Measurements from ENCODE around the gene CBX4.

Gene CBX4

DNA sequence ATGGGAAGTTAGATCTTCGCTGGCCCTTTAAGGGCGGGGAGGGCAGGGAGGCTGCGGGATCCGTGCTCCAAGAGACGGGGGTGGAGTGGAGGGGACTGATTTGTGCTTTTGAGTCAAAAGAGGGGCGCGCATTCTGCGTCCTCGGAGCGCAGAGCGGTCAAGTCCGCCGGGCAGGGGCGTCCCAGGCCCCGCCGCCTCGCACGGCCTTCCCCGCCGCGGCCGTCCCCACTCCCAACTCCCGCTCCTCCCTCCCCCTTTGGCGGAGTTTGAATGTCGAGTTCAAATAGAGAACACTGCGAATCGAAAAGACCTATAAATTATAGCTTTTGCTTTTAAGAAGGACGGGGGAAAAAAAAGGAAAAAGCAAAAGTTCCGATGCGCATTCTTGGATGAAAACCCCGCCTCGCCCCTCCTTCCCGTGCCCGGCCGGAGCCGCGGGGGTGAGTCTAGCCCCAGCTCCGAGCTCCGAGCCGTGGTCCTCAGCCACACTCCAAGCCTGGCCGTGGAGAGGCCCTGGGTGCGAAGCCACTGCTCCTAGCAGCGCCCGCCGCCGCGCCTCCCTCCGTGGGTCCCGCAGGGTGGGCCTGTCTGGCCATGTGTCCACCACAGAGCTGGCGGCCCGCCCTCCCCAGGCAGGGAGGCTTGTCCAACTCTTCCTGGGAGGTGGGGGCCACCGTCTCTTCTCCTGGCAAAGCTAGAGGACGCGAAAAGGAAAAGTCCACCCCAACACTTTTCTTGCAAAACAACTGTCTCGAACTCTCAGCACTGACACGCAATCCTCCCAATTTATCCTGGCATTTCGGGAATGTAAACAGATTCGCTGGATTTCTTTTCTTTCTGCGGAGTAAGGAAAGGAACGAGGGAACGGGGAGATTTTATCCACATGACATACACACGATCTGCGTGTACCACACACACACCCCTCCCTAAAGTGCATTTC is 46.0 kb downstream of the CBX4 start:
- Histone ChIP-seq H4K20me1 (ENCODE audit: low read depth, low read length) (no peaks in the 10 kb centered on the region), H3K27ac (ENCODE audit: low read depth, low read length) (no peak overlapping the region)

DNA sequence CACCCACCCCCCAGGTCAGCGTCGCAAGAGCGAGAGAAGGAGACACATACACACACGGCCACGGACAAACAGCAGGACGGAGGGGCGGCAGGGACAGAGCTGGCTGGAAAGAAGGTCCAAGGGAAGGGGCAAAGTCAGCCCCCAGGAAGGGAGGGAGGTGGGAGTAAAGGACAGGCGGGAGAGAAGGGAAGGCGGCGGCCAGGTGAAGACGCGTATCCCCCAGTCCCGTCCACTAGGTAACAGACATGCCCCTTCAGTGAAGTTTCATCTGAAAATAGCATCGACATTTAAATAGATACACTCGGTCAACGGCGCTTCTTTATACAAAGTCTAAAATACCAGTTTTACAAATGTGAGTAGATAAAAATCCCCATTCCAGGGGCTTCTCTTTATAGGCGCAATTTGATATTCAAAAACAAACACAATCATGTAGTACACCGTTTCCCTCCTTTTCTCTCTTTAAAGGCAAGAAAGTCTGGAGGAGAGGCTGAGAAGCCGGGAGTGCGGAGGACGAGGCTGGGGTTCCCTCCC is 46.8 kb downstream of the CBX4 start:
- Histone ChIP-seq H3K4me3 (ENCODE audit: insufficient read depth, low read length, poor library complexity, severe bottlenecking) (no peak overlapping the region), H3K79me2 (ENCODE audit: insufficient read depth, low read length) (peaks cover 6% of the 10 kb centered on the region), H3F3A (ENCODE audit: insufficient read depth) (0 out of 2 replicates have a peak, but pooled peaks cover 2% of the 10 kb centered on the region), H3K36me3 (ENCODE audit: low read length) (no peaks in the 10 kb centered on the region), H3K9me2 (replicated peaks; ENCODE audit: insufficient read depth, low read length) (no peaks in the 10 kb centered on the region), H3K27ac (ENCODE audit: low read depth, low read length) (no peak overlapping the region), H3K9me3 (ENCODE audit: insufficient read depth, low read length) (no peaks in the 10 kb centered on the region), H2AFZ (ENCODE audit: low read depth, low read length, severe bottlenecking) (no peak overlapping the region), H3K9ac (ENCODE audit: low read length) (no peak overlapping the region), H4K20me1 (ENCODE audit: low read depth, low read length) (no peaks in the 10 kb centered on the region), H3K27me3 (ENCODE audit: low read length) (no peaks in the 10 kb centered on the region), H3K4me2 (ENCODE audit: low read depth, low read length, poor library complexity, severe bottlenecking) (no peak overlapping the region)
- TF ChIP-seq EZH2phosphoT487 (conservative IDR thresholded peaks at IDR 0.05; ENCODE audit: low read length), result no peak
- TF ChIP-seq, protein P1, sequence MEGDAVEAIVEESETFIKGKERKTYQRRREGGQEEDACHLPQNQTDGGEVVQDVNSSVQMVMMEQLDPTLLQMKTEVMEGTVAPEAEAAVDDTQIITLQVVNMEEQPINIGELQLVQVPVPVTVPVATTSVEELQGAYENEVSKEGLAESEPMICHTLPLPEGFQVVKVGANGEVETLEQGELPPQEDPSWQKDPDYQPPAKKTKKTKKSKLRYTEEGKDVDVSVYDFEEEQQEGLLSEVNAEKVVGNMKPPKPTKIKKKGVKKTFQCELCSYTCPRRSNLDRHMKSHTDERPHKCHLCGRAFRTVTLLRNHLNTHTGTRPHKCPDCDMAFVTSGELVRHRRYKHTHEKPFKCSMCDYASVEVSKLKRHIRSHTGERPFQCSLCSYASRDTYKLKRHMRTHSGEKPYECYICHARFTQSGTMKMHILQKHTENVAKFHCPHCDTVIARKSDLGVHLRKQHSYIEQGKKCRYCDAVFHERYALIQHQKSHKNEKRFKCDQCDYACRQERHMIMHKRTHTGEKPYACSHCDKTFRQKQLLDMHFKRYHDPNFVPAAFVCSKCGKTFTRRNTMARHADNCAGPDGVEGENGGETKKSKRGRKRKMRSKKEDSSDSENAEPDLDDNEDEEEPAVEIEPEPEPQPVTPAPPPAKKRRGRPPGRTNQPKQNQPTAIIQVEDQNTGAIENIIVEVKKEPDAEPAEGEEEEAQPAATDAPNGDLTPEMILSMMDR (IDR thresholded peaks at IDR 0.05; ENCODE audit: insufficient read depth, low read length, poor library complexity, severe bottlenecking), result no peak

More for the DNA sequence above, 46.0 kb downstream of the CBX4 start:
- Histone ChIP-seq H3K36me3 (ENCODE audit: low read length) (no peaks in the 10 kb centered on the region), H3F3A (ENCODE audit: insufficient read depth) (no peaks in the 10 kb centered on the region), H3K9ac (ENCODE audit: low read length) (no peak overlapping the region), H3K9me2 (replicated peaks; ENCODE audit: insufficient read depth, low read length) (no peaks in the 10 kb centered on the region), H3K79me2 (ENCODE audit: insufficient read depth, low read length) (peaks cover 6% of the 10 kb centered on the region), H3K27me3 (ENCODE audit: low read length) (no peaks in the 10 kb centered on the region), H3K9me3 (ENCODE audit: insufficient read depth, low read length) (no peaks in the 10 kb centered on the region), H2AFZ (ENCODE audit: low read depth, low read length, severe bottlenecking) (no peak overlapping the region), H3K4me2 (ENCODE audit: low read depth, low read length, poor library complexity, severe bottlenecking) (no peak overlapping the region), H3K4me3 (ENCODE audit: insufficient read depth, low read length, poor library complexity, severe bottlenecking) (no peak overlapping the region)
- TF ChIP-seq, protein P1 (IDR thresholded peaks at IDR 0.05; ENCODE audit: insufficient read depth, low read length, poor library complexity, severe bottlenecking), result no peak
- TF ChIP-seq EZH2phosphoT487 (conservative IDR thresholded peaks at IDR 0.05; ENCODE audit: low read length), result no peak

DNA sequence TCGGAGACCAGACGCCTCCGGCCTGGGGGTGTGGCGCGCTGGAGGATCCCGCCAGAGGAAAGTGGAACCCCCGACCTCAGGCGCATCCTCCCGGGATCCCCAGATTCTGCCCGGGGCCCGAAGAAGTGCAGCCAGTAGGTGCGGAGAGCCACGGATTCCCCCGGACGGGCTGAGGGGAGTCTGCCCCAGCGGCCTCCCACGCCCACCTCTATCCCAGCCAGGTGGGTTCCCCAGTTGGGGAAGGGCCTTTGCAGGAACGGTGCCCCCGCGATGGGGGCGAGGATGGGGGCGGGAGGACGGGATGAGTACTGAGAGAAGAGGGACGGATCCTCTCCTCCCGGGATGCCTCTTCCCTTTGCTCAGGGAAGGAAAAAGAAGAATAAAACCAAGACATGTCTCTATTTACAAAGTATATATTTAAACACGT is 47.5 kb downstream of the CBX4 start:
- no peak overlapping the region for H3K4me2 ChIP-seq (ENCODE audit: low read depth, low read length, poor library complexity, severe bottlenecking)
- no peaks in the 10 kb centered on the region for H3K9me2 ChIP-seq (replicated peaks; ENCODE audit: insufficient read depth, low read length)
- no peaks in the 10 kb centered on the region for H4K20me1 ChIP-seq (ENCODE audit: low read depth, low read length)
- H3K27me3 ChIP-seq (ENCODE audit: low read length), result no peaks in the 10 kb centered on the region
- no peaks in the 10 kb centered on the region for H3K9me3 ChIP-seq (ENCODE audit: insufficient read depth, low read length)
- no peak overlapping the region for H3K9ac ChIP-seq (ENCODE audit: low read length)
- H3K27ac ChIP-seq (ENCODE audit: low read depth, low read length), result no peak overlapping the region
- TF ChIP-seq, protein P1 (IDR thresholded peaks at IDR 0.05; ENCODE audit: insufficient read depth, low read length, poor library complexity, severe bottlenecking), result no peak
- no peak for TF ChIP-seq EZH2phosphoT487 (conservative IDR thresholded peaks at IDR 0.05; ENCODE audit: low read length)
- no peak overlapping the region for H2AFZ ChIP-seq (ENCODE audit: low read depth, low read length, severe bottlenecking)
- no peak overlapping the region for H3K4me3 ChIP-seq (ENCODE audit: insufficient read depth, low read length, poor library complexity, severe bottlenecking)
- peaks cover 6% of the 10 kb centered on the region for H3K79me2 ChIP-seq (ENCODE audit: insufficient read depth, low read length)
- no peaks in the 10 kb centered on the region for H3K36me3 ChIP-seq (ENCODE audit: low read length)
- H3F3A ChIP-seq (ENCODE audit: insufficient read depth), result 0 out of 2 replicates have a peak, but pooled peaks cover 2% of the 10 kb centered on the region

Measured in SU-DHL-6 (cell line).